ENCODE results near the gene ZNF831.

Gene ZNF831

DNA sequence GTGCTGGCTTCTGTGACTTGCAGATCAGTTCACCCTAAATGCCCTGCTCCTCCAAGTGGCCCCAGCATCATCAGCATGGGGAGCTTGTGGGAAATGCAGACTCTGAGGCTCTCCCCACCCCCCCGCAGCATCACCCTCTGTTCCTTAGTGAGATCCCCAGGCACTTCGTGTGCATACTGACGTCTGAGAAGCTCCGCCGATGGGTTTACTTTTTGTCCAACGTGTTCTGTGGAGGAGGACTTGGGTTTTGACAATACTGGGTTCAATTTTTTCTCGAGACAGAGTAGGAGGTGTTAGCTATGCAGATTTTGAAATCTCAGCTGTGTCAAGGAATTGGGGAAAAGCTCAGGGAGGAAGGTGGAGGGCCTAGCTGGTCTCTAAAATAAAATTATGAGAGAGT, 38.3 kb upstream of the ZNF831 start:
- TF ChIP-seq POLR2A (IDR thresholded peaks at IDR 0.05; ENCODE audit: low read depth, low read length) (no peak), TAF1 (IDR thresholded peaks at IDR 0.05; ENCODE audit: borderline replicate concordance, low read depth, low read length) (no peak), POLR2AphosphoS5 (IDR thresholded peaks at IDR 0.05; ENCODE audit: low read depth, low read length) (no peak)
- DNase-seq (ENCODE audit: insufficient read length) (no peak), FAIRE-seq (no peak)

DNA sequence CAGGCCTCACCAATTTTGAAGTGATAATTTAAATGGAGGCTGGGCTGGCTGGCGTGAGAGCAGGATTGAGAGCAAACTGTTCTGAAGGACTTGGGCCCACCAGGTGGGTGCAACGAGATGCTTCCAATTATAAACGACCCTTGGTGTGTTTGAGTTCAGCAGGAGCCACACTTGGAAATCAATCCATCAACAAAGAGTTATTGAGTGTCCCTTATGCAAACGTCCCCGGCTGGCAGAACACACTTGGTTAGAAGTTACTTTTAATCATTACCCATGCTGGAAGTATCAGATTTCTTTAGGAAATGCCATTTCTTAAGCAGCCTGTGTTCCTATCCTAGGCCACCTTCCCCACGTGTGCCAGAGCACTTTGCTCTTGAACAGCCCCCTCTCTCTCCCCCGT, 37.8 kb upstream of the ZNF831 start:
- FAIRE-seq (no peak), DNase-seq (ENCODE audit: insufficient read length) (no peak)
- no peak for TF ChIP-seq POLR2A (IDR thresholded peaks at IDR 0.05; ENCODE audit: low read depth, low read length)
- no peak for TF ChIP-seq TAF1 (IDR thresholded peaks at IDR 0.05; ENCODE audit: borderline replicate concordance, low read depth, low read length)

DNA sequence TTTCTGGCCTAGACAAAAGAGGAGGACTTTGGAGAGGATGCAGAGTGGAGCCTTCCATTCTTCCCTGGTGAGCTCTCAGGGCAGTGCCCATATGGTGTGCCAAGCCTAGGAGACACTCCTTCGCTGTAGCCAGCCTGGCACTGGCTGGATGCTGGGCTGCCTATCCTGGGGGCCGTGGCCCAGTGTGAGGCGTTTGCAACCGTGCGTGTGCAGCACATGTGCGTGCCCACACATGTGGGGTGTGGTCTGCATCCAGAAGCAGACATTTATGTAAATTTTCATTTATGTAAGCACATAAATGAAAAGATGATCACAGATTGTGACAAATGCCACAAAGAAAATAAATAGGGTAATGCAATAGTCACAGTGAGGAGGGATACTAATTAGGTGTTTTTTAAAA, 35.8 kb upstream of the ZNF831 start:
- FAIRE-seq (no peak), DNase-seq (ENCODE audit: insufficient read length) (no peak)
- TF ChIP-seq POLR2A (IDR thresholded peaks at IDR 0.05; ENCODE audit: low read depth, low read length) (no peak), POLR2AphosphoS5 (IDR thresholded peaks at IDR 0.05; ENCODE audit: low read depth, low read length) (no peak), TAF1 (IDR thresholded peaks at IDR 0.05; ENCODE audit: borderline replicate concordance, low read depth, low read length) (no peak)

DNA sequence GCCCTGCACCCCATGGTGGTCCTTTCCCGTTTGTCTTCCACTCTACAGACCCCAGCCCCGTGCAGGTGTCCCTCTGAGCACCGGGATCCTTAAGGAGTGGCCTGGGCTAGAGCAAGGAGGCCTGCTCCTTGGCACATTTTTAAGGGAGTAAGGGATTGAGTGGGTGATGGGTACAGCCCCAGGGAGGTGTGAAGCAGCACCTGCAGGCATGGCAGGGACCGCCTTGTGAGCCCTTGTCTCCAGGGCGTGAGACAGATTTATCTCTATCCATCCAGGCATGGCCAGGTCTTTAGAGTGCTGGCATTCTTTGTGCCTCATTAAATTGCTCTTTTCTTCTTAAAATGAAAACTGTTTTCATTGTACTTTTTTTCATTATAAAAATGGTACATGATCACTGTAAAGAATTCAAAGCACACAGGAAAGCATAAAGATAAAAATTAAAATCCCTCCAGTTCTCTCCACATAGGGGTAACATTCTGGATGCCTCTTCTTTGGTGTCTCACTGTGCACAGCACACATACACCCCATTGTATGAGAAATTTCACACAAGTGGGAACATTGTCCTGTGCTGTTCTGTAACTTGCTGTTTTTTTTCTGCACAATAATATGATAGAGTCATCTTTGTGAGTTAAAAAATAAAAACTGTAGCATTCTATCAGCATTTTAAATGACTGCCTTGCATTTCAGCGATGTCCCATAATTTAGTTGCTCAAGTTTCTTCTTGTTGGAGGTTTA, 31.9 kb upstream of the ZNF831 start:
- DNase-seq (ENCODE audit: insufficient read length) (no peak), FAIRE-seq (no peak)
- TF ChIP-seq POLR2AphosphoS5 (IDR thresholded peaks at IDR 0.05; ENCODE audit: low read depth, low read length) = no peak
- no peak for TF ChIP-seq TAF1 (IDR thresholded peaks at IDR 0.05; ENCODE audit: borderline replicate concordance, low read depth, low read length)
- no peak for TF ChIP-seq POLR2A (IDR thresholded peaks at IDR 0.05; ENCODE audit: low read depth, low read length)

DNA sequence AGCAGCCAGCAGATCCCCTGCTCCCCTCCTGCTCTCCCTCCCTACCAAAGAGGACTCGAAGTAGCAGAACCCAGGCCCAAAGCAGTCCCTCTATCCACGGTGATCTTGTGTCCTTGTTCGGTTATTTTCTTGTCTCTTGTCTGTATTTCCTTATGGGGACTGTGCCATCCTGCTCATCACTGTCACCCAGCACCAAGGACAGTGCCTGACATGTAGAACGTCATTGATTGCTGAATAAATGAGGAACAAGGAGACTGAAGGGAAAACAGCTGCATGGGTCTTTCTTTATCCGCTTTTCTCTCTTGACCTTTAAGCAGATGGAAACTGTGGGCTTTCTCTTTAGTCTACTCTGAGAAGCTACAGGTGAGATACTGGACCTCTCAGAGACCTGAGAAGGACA, 29.4 kb upstream of the ZNF831 start:
- FAIRE-seq (no peak), DNase-seq (ENCODE audit: insufficient read length) (no peak)
- TF ChIP-seq POLR2A (IDR thresholded peaks at IDR 0.05; ENCODE audit: low read depth, low read length) = no peak
- no peak for TF ChIP-seq POLR2AphosphoS5 (IDR thresholded peaks at IDR 0.05; ENCODE audit: low read depth, low read length)
- no peak for TF ChIP-seq TAF1 (IDR thresholded peaks at IDR 0.05; ENCODE audit: borderline replicate concordance, low read depth, low read length)

DNA sequence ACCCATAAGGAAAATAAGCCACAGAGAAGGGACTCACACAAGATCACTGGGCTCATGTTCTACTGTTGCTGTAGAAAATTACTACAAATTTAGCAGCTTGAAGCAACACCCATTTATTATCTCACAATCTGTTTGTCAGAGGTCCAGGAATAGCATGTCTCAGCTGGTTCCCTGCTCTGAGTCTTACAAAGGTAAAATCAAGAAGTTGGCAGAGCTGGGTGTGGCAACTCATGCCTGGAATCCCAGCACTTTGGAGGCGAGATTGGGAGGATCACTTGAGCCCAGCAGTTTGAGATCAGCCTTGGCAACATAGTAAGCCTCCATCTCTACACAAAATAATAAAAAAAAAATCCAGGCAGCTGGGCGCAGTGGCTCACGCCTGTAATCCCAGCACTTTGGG, 28.5 kb upstream of the ZNF831 start:
- no peak for FAIRE-seq
- no peak for DNase-seq (ENCODE audit: insufficient read length)
- no peak for TF ChIP-seq POLR2A (IDR thresholded peaks at IDR 0.05; ENCODE audit: low read depth, low read length)

DNA sequence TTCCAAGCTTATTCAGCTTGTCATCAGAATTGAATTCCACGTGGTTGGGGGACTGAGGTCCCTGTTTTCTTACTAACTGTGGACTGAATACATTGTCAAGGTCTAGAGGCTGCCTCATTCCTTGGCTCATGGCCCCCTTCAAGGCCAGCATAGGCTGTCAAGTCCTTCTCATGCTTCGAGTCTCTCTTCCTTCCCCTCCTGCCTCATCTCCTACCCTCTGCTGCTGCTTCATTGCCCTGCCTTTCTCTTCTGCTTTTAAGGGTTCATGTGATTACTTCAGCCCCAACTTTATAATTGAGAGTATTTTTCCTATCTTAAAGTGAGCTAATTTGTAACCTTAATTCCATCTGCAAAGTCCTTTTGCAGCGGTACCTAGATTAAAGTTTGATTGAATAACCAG, 27.6 kb upstream of the ZNF831 start:
- FAIRE-seq = no peak
- TF ChIP-seq TAF1 (IDR thresholded peaks at IDR 0.05; ENCODE audit: borderline replicate concordance, low read depth, low read length) (no peak), POLR2AphosphoS5 (IDR thresholded peaks at IDR 0.05; ENCODE audit: low read depth, low read length) (no peak)
- no peak for DNase-seq (ENCODE audit: insufficient read length)

DNA sequence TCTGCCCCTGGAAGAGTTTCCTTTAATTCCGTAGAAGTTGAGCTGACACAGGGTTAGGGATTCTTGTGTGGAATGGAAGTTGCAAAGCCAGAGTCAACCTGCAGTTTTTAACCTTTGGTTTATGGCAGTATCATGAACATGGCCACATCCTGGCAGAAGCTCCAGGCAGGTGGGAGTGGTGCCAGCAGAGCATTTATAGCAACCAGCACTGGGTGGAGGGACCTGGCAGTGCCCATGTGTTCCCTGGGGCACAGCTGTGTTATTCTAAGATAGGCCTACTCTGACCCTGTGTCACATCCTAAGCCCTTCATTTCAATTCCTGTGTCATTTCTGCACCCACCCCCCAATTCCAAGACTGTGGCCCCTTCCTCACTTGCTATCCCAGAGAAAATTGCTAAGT, 26.1 kb upstream of the ZNF831 start:
- TF ChIP-seq TAF1 (IDR thresholded peaks at IDR 0.05; ENCODE audit: borderline replicate concordance, low read depth, low read length) (no peak), POLR2A (IDR thresholded peaks at IDR 0.05; ENCODE audit: low read depth, low read length) (no peak), POLR2AphosphoS5 (IDR thresholded peaks at IDR 0.05; ENCODE audit: low read depth, low read length) (no peak)
- DNase-seq (ENCODE audit: insufficient read length) = no peak
- FAIRE-seq = no peak

DNA sequence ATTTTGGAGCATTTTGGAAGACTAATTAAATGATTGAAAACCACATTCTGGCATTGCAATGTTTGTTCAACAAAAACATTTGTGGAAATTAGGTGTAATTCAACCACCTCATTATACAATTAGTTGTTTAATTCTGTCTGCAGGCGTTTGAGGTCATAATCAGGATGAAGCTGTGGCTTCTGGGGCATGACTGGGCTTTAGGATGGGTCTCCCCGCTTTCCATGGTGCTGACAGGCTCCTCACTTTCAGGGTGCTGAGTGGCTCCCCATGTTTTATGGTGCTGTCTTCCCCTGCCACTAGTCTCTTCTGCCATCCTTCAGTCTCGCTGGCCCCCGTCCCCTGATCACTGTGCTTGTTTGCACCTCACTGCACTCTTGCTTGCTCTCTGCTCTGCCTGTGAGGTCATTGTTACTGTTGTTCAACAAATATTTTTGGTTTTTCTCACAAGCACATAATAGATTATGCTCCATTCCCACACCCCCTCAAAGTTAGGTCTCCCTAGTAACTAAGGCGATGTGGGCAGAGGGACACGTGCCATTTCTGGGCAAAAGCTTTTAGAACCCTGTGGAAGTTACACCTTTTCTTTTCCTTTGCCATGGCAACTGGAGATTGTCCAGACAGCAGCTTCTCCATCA, 25.4 kb upstream of the ZNF831 start:
- DNase-seq (ENCODE audit: insufficient read length) (no peak), FAIRE-seq (no peak)
- TF ChIP-seq TAF1 (IDR thresholded peaks at IDR 0.05; ENCODE audit: borderline replicate concordance, low read depth, low read length) (no peak), POLR2AphosphoS5 (IDR thresholded peaks at IDR 0.05; ENCODE audit: low read depth, low read length) (no peak), POLR2A (IDR thresholded peaks at IDR 0.05; ENCODE audit: low read depth, low read length) (no peak)

DNA sequence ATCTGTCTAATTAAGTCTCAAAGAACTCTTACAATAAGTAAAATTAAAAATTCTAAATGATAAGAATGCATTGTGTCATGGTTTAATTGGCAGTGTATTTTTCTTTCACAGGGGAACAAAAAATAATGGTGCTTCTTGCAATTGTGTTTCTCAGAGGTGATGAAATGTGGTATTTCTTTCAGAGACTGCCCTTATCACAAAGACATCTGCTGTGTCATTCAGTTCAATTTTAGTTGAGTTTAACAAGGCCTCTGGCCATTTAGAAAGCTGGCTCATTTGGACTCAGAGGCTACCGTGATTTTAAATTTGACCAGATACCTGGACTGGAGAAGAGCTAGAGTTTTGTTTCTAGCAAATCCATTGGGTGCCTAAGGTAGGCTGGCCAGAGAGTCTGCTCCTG, 23.6 kb upstream of the ZNF831 start:
- no peak for TF ChIP-seq TAF1 (IDR thresholded peaks at IDR 0.05; ENCODE audit: borderline replicate concordance, low read depth, low read length)
- no peak for TF ChIP-seq POLR2A (IDR thresholded peaks at IDR 0.05; ENCODE audit: low read depth, low read length)
- TF ChIP-seq POLR2AphosphoS5 (IDR thresholded peaks at IDR 0.05; ENCODE audit: low read depth, low read length) = no peak
- DNase-seq (ENCODE audit: insufficient read length) (no peak), FAIRE-seq (no peak)

DNA sequence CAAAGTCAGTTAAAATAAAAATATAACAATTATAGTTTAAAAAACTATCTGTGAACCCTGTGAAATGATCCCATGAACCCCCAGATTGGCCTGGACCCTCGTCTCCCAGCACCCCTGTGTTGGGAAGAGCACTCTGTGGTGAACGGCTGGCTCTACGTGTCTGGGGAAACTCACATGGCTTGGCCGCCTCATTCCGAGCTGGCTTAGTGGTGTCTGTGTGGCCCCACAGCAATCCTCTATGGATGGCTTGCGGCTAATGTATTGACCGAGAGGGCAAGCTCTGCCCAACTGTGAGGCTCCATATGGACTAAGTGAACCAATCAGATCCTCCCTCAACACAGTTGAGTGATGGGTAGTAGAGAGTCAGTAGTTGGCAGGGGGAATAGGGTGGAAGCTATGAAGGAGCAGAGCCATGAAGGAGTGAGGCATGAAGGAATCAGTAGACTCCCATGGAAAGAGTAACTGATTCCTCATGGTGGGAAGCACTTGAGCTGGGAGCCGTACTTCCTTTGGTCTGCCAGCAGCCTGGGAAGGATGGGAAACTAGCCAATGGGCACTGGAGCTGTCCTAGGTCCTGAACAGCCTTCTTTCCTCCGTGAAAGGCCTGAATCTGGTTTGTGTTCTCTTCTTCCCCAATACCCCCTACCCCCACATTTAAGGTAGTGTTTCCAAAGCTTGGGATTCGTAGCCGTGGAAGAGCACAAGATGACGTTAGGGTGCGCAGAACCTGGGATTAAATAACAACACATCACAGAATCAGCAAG, 21.6 kb upstream of the ZNF831 start:
- TF ChIP-seq POLR2AphosphoS5 (IDR thresholded peaks at IDR 0.05; ENCODE audit: low read depth, low read length) (no peak), TAF1 (IDR thresholded peaks at IDR 0.05; ENCODE audit: borderline replicate concordance, low read depth, low read length) (no peak), POLR2A (IDR thresholded peaks at IDR 0.05; ENCODE audit: low read depth, low read length) (no peak)
- no peak for FAIRE-seq

DNA sequence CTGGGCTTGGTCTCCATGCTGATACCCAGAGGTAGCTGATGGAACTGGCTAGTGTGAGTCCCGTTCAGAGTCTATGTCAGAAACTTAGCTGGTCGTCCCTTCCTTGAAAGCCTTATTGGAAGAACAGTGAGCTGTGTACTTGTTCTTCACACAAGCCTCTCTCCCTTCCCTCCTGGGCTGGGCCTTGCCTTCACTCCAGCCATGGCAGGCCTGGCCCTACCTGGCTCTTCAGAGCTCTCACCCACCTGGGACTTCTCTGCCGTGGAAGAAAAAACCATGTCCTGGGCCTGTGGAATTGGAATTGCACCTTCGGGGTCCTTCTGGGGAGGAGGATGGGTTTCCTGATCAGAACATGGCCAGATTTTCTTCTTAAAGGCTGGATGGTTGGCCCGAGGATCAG, 20.3 kb upstream of the ZNF831 start:
- TF ChIP-seq POLR2A (IDR thresholded peaks at IDR 0.05; ENCODE audit: low read depth, low read length) (no peak), POLR2AphosphoS5 (IDR thresholded peaks at IDR 0.05; ENCODE audit: low read depth, low read length) (no peak), TAF1 (IDR thresholded peaks at IDR 0.05; ENCODE audit: borderline replicate concordance, low read depth, low read length) (no peak)
- FAIRE-seq = no peak
- no peak for DNase-seq (ENCODE audit: insufficient read length)

More for the DNA sequence above, 21.6 kb upstream of the ZNF831 start:
- DNase-seq (ENCODE audit: insufficient read length) = no peak
